Measurements from ENCODE around the gene METTL26. TPM values are rescaled to one million over a fixed set of nuclear protein-coding genes. Genes with fewer than 3 reads are reported as not detected.

Gene METTL26
- total RNA-seq, 2 experiments from 2014 or later, result 119 to 133 TPM

GRCh38 chr16:609316-609715 is 26.8 kb downstream of the METTL26 start:
- Mint-ChIP-seq H3K27ac (no peak overlapping the region), H3K36me3 (ENCODE audit: low read depth) (peaks cover 3% of the 10 kb centered on the region), H3K27me3 (no peaks in the 10 kb centered on the region), H3K9me3 (no peaks in the 10 kb centered on the region), H3K4me1 (ENCODE audit: low read depth) (peaks cover 12% of the 10 kb centered on the region), H3K4me3 (no peak overlapping the region)
- ATAC-seq, result no peak
- TF ChIP-seq, protein P1, sequence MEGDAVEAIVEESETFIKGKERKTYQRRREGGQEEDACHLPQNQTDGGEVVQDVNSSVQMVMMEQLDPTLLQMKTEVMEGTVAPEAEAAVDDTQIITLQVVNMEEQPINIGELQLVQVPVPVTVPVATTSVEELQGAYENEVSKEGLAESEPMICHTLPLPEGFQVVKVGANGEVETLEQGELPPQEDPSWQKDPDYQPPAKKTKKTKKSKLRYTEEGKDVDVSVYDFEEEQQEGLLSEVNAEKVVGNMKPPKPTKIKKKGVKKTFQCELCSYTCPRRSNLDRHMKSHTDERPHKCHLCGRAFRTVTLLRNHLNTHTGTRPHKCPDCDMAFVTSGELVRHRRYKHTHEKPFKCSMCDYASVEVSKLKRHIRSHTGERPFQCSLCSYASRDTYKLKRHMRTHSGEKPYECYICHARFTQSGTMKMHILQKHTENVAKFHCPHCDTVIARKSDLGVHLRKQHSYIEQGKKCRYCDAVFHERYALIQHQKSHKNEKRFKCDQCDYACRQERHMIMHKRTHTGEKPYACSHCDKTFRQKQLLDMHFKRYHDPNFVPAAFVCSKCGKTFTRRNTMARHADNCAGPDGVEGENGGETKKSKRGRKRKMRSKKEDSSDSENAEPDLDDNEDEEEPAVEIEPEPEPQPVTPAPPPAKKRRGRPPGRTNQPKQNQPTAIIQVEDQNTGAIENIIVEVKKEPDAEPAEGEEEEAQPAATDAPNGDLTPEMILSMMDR (IDR thresholded peaks at IDR 0.05), result no peak
- POLR2A ChIA-PET, result interaction anchor here (0.8 kb wide), 1 partner anchor 23 kb away, joined by 3 read pairs; no protein-coding TSS in a partner anchor
- intact Hi-C loops (cut with micrococcal nuclease), result no loop called here
- CTCF ChIA-PET, result interaction anchor here (1.3 to 2.6 kb wide), 5 partner anchors 9 to 30 kb away, joined by 3 to 9 read pairs (median 4); partner anchors contain the start of gene METTL26
- DNase-seq, result no peak

DNA sequence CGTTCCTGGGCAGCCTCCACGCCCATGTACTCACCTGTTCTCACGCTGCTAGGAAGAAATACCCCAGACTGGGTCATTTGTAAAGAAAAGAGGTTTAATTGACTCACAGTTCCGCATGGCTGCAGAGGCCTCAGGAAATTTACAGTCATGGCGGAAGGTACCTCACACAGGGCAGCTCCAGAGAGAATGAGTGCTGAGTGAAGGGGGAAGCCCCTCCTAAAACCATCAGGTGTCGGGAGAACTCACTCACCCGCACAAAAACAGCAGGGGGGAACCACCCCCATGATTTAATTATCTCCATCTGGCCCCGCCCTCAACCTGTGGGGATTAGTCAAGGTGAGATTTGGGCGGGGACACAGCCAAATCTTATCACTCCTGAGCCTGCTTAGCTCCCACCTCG is 28.1 kb downstream of the METTL26 start:
- ChIA-PET POLR2A (interaction anchor here (0.6 kb wide), 1 partner anchor 324 kb away, joined by 4 read pairs; no protein-coding TSS in a partner anchor), CTCF (interaction anchor here (1.3 to 2.6 kb wide), 2 partner anchors 8 to 28 kb away, joined by 3 to 9 read pairs; partner anchors contain the start of gene METTL26)
- H3K27ac Mint-ChIP-seq, result peak overlapping the region; percentile 25
- ATAC-seq (peak; percentile 90), DNase-seq (peak; percentile 77)
- no peaks in the 10 kb centered on the region for H3K27me3 Mint-ChIP-seq
- TF ChIP-seq, protein P1 (IDR thresholded peaks at IDR 0.05), result no peak
- intact Hi-C loops (cut with micrococcal nuclease), result no loop called here
- no peak overlapping the region for H3K4me3 Mint-ChIP-seq
- peaks cover 16% of the 10 kb centered on the region for H3K4me1 Mint-ChIP-seq (ENCODE audit: low read depth)
- peaks cover 3% of the 10 kb centered on the region for H3K36me3 Mint-ChIP-seq (ENCODE audit: low read depth)
- H3K9me3 Mint-ChIP-seq, result no peaks in the 10 kb centered on the region

GRCh38 chr16:606656-607307 is 29.3 kb downstream of the METTL26 start:
- Mint-ChIP-seq H3K27ac (no peak overlapping the region), H3K36me3 (ENCODE audit: low read depth) (peaks cover 3% of the 10 kb centered on the region), H3K4me3 (no peak overlapping the region), H3K9me3 (no peaks in the 10 kb centered on the region), H3K4me1 (ENCODE audit: low read depth) (peaks cover 20% of the 10 kb centered on the region), H3K27me3 (no peaks in the 10 kb centered on the region)
- intact Hi-C loops (cut with micrococcal nuclease), result no loop called here
- ChIA-PET POLR2A (no interaction called here), CTCF (no interaction called here)
- DNase-seq (no peak), ATAC-seq (no peak)
- TF ChIP-seq, protein P1 (IDR thresholded peaks at IDR 0.05), result no peak

DNA sequence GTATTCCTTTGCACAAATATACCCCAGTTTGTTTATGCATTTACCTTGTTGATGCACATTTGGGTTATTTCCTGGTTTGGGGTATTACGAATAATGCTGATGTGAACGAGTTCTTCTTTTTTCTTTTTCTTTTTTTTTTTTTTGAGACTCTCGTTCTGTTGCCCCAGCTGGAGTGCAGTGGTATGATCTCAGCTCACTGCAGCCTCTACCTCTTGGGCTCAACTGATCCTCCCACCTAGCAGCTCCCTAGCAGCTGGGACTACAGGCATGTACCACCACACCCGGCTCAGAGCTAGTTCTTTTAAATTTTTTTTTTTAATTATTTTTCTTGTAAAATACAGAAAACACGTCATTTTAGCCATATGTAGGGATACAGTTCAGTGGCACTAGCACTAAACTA is 32.2 kb downstream of the METTL26 start:
- no peaks in the 10 kb centered on the region for H3K27me3 Mint-ChIP-seq
- intact Hi-C loops (cut with micrococcal nuclease), result no loop called here
- ChIA-PET CTCF (interaction anchor here (1.3 kb wide), 1 partner anchor 58 kb away, joined by 3 read pairs; no protein-coding TSS in a partner anchor), POLR2A (no interaction called here)
- H3K4me1 Mint-ChIP-seq (ENCODE audit: low read depth), result peaks cover 15% of the 10 kb centered on the region
- DNase-seq (no peak), ATAC-seq (no peak)
- H3K9me3 Mint-ChIP-seq, result no peaks in the 10 kb centered on the region
- H3K4me3 Mint-ChIP-seq, result no peak overlapping the region
- H3K36me3 Mint-ChIP-seq (ENCODE audit: low read depth), result peaks cover 3% of the 10 kb centered on the region
- TF ChIP-seq, protein P1 (IDR thresholded peaks at IDR 0.05), result no peak
- H3K27ac Mint-ChIP-seq, result no peak overlapping the region

GRCh38 chr16:600781-601180 is 35.3 kb downstream of the METTL26 start:
- intact Hi-C loops (cut with micrococcal nuclease), result no loop called here
- Mint-ChIP-seq H3K9me3 (no peaks in the 10 kb centered on the region), H3K4me3 (no peak overlapping the region), H3K4me1 (ENCODE audit: low read depth) (peaks cover 12% of the 10 kb centered on the region), H3K36me3 (ENCODE audit: low read depth) (peaks cover 3% of the 10 kb centered on the region), H3K27ac (no peak overlapping the region), H3K27me3 (no peaks in the 10 kb centered on the region)
- POLR2A ChIA-PET, result interaction anchor here (1.1 kb wide), 1 partner anchor 12 kb away, joined by 4 read pairs; no protein-coding TSS in a partner anchor
- TF ChIP-seq, protein P1 (IDR thresholded peaks at IDR 0.05), result no peak
- DNase-seq, result no peak
- CTCF ChIA-PET, result interaction anchor here (0.9 to 1.9 kb wide), 3 partner anchors 9 to 82 kb away, joined by 3 to 9 read pairs (median 3); no protein-coding TSS in a partner anchor
- peak; percentile 51 for ATAC-seq
